Mesodermal cell (in vitro differentiated cells): ENCODE measurements around the gene SFT2D1.

Source experiments
- H3K27ac ChIP-seq: 2 replicates; pipeline ENCODE4 v1.7.0; 2013; ENCODE audit warnings: mild to moderate bottlenecking, low read depth, low read length, moderate library complexity; ENCODE audit not compliant: severe bottlenecking
- H3K36me3 ChIP-seq: 2 replicates; pipeline ENCODE4 v1.7.1; 2013; ENCODE audit warnings: mild to moderate bottlenecking, low read length, moderate library complexity; ENCODE audit not compliant: control insufficient read depth, insufficient read depth
- H3K4me1 ChIP-seq: one replicate; pipeline ENCODE4 v1.7.1; 2013; ENCODE audit warnings: mild to moderate bottlenecking, low read length; ENCODE audit not compliant: insufficient read depth, control insufficient read depth, poor library complexity, severe bottlenecking
- H3K4me3 ChIP-seq: 2 replicates; pipeline ENCODE4 v1.7.0; 2013; ENCODE audit warnings: low read length, control low read depth, mild to moderate bottlenecking; ENCODE audit not compliant: insufficient read depth, poor library complexity, severe bottlenecking; ENCODE audit errors: extremely low read depth
- H3K9me3 ChIP-seq: 2 replicates; pipeline ENCODE4 v1.7.1; 2013; ENCODE audit warnings: mild to moderate bottlenecking, low read length, moderate library complexity; ENCODE audit not compliant: control insufficient read depth
- WGBS, 2 experiments: methylation state at CpG; one replicate each; pipeline ENCODE4 v1.1.5; 2013; ENCODE audit warnings: missing lambda C conversion rate in 2 of 2; ENCODE audit not compliant: insufficient coverage in 2 of 2; 5-methylcytosine and 5-hydroxymethylcytosine counted together

SFT2D1 gene

GRCh38 chr6:166289207-166290060 lies 52.9 kb downstream of the SFT2D1 start:
- Histone ChIP-seq H3K9me3 (no peaks in the 10 kb centered on the region), H3K4me3 (no peak overlapping the region), H3K4me1 (no peaks in the 10 kb centered on the region), H3K36me3 (no peaks in the 10 kb centered on the region), H3K27ac (no peak overlapping the region)
- 87 to 90% methylated on average over 9 to 12 of the region's 14 CpGs for WGBS, 2 experiments

GRCh38 chr6:166286839-166287271 lies 55.5 kb downstream of the SFT2D1 start:
- H3K4me1 ChIP-seq: no peaks in the 10 kb centered on the region
- H3K9me3 ChIP-seq: no peaks in the 10 kb centered on the region
- 61 to 73% methylated on average over 3 to 6 of the region's 8 CpGs for WGBS, 2 experiments
- no peak overlapping the region for H3K27ac ChIP-seq
- H3K4me3 ChIP-seq: no peak overlapping the region
- no peaks in the 10 kb centered on the region for H3K36me3 ChIP-seq

GRCh38 chr6:166285233-166285632 lies 57.1 kb downstream of the SFT2D1 start:
- H3K27ac ChIP-seq: no peak overlapping the region
- H3K9me3 ChIP-seq: no peaks in the 10 kb centered on the region
- no peaks in the 10 kb centered on the region for H3K4me1 ChIP-seq
- 63% methylated on average over 6 of the region's 6 CpGs for WGBS, 2 experiments
- no peaks in the 10 kb centered on the region for H3K36me3 ChIP-seq
- no peak overlapping the region for H3K4me3 ChIP-seq

DNA sequence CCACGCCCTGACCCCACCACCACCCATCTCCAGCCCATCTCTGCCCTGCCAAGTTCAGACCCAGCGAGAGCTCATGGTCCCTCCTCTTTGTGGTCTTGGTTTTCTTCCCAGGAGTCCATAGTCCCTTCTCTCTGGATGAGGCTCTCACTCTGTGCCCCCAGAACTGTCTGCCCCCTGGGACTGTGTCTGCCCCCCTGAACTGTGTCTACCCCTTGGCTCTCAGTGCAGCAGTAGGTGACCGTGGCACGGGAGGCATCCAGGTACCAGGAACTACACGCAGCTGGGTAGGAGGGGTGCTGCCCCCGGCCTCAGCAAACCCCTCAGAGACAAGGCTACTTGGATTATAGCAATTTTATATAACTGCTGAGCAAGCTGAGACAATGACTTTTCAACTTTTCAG lies 57.7 kb downstream of the SFT2D1 start:
- Histone ChIP-seq H3K36me3 (no peaks in the 10 kb centered on the region), H3K9me3 (no peaks in the 10 kb centered on the region), H3K4me1 (no peaks in the 10 kb centered on the region), H3K4me3 (no peak overlapping the region), H3K27ac (no peak overlapping the region)
- WGBS, 2 experiments: 93 to 94% methylated on average over 5 of the region's 6 CpGs

- H3K27ac ChIP-seq: no peak overlapping the region
- no peaks in the 10 kb centered on the region for H3K9me3 ChIP-seq
- no peaks in the 10 kb centered on the region for H3K36me3 ChIP-seq
- 83 to 88% methylated on average over 7 to 8 of the region's 11 CpGs for WGBS, 2 experiments
- H3K4me1 ChIP-seq: no peaks in the 10 kb centered on the region
- no peak overlapping the region for H3K4me3 ChIP-seq
Observed at GRCh38 chr6:166282394-166283032, 59.8 kb downstream of the SFT2D1 start.

- WGBS, 2 experiments: 89 to 92% methylated on average over 7 to 9 of the region's 9 CpGs
- H3K27ac ChIP-seq: no peak overlapping the region
- no peaks in the 10 kb centered on the region for H3K4me1 ChIP-seq
Observed at GRCh38 chr6:166281104-166281503, 61.2 kb downstream of the SFT2D1 start.

GRCh38 chr6:166279393-166279679 lies 63.0 kb downstream of the SFT2D1 start:
- no peaks in the 10 kb centered on the region for H3K4me1 ChIP-seq
- H3K27ac ChIP-seq: no peak overlapping the region
- H3K9me3 ChIP-seq: no peaks in the 10 kb centered on the region
- no peak overlapping the region for H3K4me3 ChIP-seq
- 83 to 100% methylated on average over 1 of the region's 1 CpG for WGBS, 2 experiments
- H3K36me3 ChIP-seq: no peaks in the 10 kb centered on the region

More at GRCh38 chr6:166281104-166281503, 61.2 kb downstream of the SFT2D1 start:
- H3K4me3 ChIP-seq: no peak overlapping the region
- H3K9me3 ChIP-seq: no peaks in the 10 kb centered on the region
- no peaks in the 10 kb centered on the region for H3K36me3 ChIP-seq

- H3K4me1 ChIP-seq: no peaks in the 10 kb centered on the region
- no peaks in the 10 kb centered on the region for H3K9me3 ChIP-seq
- no peaks in the 10 kb centered on the region for H3K36me3 ChIP-seq
- H3K4me3 ChIP-seq: no peak overlapping the region
- WGBS, 2 experiments: 75 to 82% methylated on average over 6 to 7 of the region's 8 CpGs
- no peak overlapping the region for H3K27ac ChIP-seq
Observed at GRCh38 chr6:166278579-166279392, 63.6 kb downstream of the SFT2D1 start.

- H3K27ac ChIP-seq: no peak overlapping the region
- no peaks in the 10 kb centered on the region for H3K9me3 ChIP-seq
- H3K4me3 ChIP-seq: no peak overlapping the region
- H3K36me3 ChIP-seq: no peaks in the 10 kb centered on the region
- 94 to 95% methylated on average over 4 to 5 of the region's 11 CpGs for WGBS, 2 experiments
- H3K4me1 ChIP-seq: no peaks in the 10 kb centered on the region
Observed at GRCh38 chr6:166277892-166278578, 64.3 kb downstream of the SFT2D1 start.

- Histone ChIP-seq H3K9me3 (no peaks in the 10 kb centered on the region), H3K36me3 (no peaks in the 10 kb centered on the region), H3K4me3 (no peak overlapping the region), H3K4me1 (no peaks in the 10 kb centered on the region), H3K27ac (no peak overlapping the region)
- 69 to 71% methylated on average over 8 to 10 of the region's 11 CpGs for WGBS, 2 experiments
Observed at GRCh38 chr6:166277018-166277417, 65.3 kb downstream of the SFT2D1 start.
